ENCODE data around the gene AMN1.

The AMN1 gene

DNA sequence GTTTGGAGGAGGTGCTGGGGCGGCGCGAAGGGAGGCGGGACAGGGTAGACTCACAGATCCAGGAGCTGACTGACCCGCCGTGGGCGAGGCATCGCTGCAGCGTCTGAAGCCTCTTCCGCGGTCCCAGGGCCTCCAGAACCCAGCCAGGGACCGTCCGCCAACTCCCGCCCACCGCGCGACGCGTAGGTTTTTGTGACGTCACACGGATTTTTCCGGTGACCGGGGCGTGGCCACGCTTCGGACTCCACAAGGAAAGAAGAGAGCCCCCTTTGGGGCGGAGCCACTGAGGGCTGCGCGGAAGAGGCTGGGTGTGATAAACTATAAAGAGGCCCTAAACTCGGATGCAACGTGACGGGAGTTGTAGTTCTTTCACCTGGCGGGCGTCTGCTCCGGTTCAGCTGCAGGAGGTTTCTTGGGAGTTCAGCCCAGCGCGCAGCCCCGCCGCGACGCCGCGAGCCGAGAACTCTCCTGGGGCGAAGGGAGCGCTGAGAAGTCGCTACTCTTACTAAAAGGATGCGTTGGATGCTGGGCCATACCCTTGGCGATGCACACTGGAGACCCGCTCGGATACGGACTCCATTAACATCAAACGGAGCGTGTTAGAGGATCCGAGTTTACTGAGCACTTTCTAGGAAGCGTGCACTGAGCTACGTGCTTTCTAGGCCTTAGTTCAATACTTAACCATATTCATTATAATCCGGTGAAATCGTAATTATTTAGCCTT is at the start of gene AMN1 (continued):
- TF ChIP-seq, protein P1, sequence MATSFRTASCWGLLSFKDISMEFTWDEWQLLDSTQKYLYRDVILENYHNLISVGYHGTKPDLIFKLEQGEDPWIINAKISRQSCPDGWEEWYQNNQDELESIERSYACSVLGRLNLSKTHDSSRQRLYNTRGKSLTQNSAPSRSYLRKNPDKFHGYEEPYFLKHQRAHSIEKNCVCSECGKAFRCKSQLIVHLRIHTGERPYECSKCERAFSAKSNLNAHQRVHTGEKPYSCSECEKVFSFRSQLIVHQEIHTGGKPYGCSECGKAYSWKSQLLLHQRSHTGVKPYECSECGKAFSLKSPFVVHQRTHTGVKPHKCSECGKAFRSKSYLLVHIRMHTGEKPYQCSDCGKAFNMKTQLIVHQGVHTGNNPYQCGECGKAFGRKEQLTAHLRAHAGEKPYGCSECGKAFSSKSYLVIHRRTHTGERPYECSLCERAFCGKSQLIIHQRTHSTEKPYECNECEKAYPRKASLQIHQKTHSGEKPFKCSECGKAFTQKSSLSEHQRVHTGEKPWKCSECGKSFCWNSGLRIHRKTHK (tag by site-specific recombination; IDR thresholded peaks at IDR 0.05), result no peak
- TF ChIP-seq ZNF324 (tag by site-specific recombination; IDR thresholded peaks at IDR 0.05) (peak; percentile 75), ZBTB17 (tag by site-specific recombination; IDR thresholded peaks at IDR 0.05) (peak; percentile 98), ZNF785 (tag by site-specific recombination; IDR thresholded peaks at IDR 0.05) (no peak), SALL2 (tag by site-specific recombination; IDR thresholded peaks at IDR 0.05; ENCODE audit: borderline replicate concordance) (no peak), ZNF221 (tag by site-specific recombination; IDR thresholded peaks at IDR 0.05; ENCODE audit: borderline replicate concordance) (no peak), ZNF175 (tag by site-specific recombination; IDR thresholded peaks at IDR 0.05) (no peak), ZNF530 (tag by site-specific recombination; IDR thresholded peaks at IDR 0.05; ENCODE audit: low read depth) (no peak), ZNF174 (tag by site-specific recombination; IDR thresholded peaks at IDR 0.05) (no peak), GLIS1 (tag by site-specific recombination; IDR thresholded peaks at IDR 0.05) (peak; percentile 62), BCL6B (tag by site-specific recombination; IDR thresholded peaks at IDR 0.05) (peak; percentile 98), ZNF558 (tag by site-specific recombination; IDR thresholded peaks at IDR 0.05) (no peak; the same call in 1 of the 2 replicates), ZNF658 (tag by site-specific recombination; IDR thresholded peaks at IDR 0.05) (no peak), ZXDB (tag by site-specific recombination; IDR thresholded peaks at IDR 0.05) (peak; percentile 84), ZNF202 (tag by site-specific recombination; IDR thresholded peaks at IDR 0.05; ENCODE audit: borderline replicate concordance) (no peak), MEIS1 (CRISPR knock-in tag; IDR thresholded peaks at IDR 0.05; ENCODE audit: borderline replicate concordance) (no peak), ZNF610 (tag by site-specific recombination; IDR thresholded peaks at IDR 0.05; ENCODE audit: borderline replicate concordance) (no peak), ZNF670 (tag by site-specific recombination; IDR thresholded peaks at IDR 0.05; ENCODE audit: low read depth) (no peak)
- TF ChIP-seq, protein P2, sequence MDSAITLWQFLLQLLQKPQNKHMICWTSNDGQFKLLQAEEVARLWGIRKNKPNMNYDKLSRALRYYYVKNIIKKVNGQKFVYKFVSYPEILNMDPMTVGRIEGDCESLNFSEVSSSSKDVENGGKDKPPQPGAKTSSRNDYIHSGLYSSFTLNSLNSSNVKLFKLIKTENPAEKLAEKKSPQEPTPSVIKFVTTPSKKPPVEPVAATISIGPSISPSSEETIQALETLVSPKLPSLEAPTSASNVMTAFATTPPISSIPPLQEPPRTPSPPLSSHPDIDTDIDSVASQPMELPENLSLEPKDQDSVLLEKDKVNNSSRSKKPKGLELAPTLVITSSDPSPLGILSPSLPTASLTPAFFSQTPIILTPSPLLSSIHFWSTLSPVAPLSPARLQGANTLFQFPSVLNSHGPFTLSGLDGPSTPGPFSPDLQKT (IDR thresholded peaks at IDR 0.05; ENCODE audit: borderline replicate concordance, low read depth, low read length), result peak; percentile 24; the same call in 1 of the 2 replicates
- TF ChIP-seq, protein P3, sequence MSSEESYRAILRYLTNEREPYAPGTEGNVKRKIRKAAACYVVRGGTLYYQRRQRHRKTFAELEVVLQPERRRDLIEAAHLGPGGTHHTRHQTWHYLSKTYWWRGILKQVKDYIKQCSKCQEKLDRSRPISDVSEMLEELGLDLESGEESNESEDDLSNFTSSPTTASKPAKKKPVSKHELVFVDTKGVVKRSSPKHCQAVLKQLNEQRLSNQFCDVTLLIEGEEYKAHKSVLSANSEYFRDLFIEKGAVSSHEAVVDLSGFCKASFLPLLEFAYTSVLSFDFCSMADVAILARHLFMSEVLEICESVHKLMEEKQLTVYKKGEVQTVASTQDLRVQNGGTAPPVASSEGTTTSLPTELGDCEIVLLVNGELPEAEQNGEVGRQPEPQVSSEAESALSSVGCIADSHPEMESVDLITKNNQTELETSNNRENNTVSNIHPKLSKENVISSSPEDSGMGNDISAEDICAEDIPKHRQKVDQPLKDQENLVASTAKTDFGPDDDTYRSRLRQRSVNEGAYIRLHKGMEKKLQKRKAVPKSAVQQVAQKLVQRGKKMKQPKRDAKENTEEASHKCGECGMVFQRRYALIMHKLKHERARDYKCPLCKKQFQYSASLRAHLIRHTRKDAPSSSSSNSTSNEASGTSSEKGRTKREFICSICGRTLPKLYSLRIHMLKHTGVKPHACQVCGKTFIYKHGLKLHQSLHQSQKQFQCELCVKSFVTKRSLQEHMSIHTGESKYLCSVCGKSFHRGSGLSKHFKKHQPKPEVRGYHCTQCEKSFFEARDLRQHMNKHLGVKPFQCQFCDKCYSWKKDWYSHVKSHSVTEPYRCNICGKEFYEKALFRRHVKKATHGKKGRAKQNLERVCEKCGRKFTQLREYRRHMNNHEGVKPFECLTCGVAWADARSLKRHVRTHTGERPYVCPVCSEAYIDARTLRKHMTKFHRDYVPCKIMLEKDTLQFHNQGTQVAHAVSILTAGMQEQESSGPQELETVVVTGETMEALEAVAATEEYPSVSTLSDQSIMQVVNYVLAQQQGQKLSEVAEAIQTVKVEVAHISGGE (tag by site-specific recombination; conservative IDR thresholded peaks at IDR 0.05; ENCODE audit: low read depth), result peak; percentile 12; the same call in 1 of the 2 replicates
- TF ChIP-seq, protein P4, sequence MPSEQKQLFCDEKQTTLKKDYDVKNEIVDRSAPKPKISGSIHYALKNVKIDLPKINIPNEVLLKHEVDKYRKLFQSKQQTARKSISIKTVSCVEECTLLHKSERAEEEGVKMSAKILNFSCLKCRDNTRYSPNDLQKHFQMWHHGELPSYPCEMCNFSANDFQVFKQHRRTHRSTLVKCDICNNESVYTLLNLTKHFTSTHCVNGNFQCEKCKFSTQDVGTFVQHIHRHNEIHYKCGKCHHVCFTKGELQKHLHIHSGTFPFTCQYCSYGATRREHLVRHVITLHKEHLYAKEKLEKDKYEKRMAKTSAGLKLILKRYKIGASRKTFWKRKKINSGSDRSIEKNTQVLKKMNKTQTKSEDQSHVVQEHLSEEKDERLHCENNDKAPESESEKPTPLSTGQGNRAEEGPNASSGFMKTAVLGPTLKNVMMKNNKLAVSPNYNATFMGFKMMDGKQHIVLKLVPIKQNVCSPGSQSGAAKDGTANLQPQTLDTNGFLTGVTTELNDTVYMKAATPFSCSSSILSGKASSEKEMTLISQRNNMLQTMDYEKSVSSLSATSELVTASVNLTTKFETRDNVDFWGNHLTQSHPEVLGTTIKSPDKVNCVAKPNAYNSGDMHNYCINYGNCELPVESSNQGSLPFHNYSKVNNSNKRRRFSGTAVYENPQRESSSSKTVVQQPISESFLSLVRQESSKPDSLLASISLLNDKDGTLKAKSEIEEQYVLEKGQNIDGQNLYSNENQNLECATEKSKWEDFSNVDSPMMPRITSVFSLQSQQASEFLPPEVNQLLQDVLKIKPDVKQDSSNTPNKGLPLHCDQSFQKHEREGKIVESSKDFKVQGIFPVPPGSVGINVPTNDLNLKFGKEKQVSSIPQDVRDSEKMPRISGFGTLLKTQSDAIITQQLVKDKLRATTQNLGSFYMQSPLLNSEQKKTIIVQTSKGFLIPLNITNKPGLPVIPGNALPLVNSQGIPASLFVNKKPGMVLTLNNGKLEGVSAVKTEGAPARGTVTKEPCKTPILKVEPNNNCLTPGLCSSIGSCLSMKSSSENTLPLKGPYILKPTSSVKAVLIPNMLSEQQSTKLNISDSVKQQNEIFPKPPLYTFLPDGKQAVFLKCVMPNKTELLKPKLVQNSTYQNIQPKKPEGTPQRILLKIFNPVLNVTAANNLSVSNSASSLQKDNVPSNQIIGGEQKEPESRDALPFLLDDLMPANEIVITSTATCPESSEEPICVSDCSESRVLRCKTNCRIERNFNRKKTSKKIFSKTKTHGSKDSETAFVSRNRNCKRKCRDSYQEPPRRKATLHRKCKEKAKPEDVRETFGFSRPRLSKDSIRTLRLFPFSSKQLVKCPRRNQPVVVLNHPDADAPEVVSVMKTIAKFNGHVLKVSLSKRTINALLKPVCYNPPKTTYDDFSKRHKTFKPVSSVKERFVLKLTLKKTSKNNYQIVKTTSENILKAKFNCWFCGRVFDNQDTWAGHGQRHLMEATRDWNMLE (tag by site-specific recombination; conservative IDR thresholded peaks at IDR 0.05; ENCODE audit: low read depth), result 0 out of 2 replicates have a peak, but pooled peaks have one; percentile 39
- TF ChIP-seq, protein P5, sequence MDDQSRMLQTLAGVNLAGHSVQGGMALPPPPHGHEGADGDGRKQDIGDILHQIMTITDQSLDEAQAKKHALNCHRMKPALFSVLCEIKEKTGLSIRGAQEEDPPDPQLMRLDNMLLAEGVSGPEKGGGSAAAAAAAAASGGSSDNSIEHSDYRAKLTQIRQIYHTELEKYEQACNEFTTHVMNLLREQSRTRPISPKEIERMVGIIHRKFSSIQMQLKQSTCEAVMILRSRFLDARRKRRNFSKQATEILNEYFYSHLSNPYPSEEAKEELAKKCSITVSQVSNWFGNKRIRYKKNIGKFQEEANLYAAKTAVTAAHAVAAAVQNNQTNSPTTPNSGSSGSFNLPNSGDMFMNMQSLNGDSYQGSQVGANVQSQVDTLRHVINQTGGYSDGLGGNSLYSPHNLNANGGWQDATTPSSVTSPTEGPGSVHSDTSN (CRISPR knock-in tag; IDR thresholded peaks at IDR 0.05), result no peak
- TF ChIP-seq, protein P6, sequence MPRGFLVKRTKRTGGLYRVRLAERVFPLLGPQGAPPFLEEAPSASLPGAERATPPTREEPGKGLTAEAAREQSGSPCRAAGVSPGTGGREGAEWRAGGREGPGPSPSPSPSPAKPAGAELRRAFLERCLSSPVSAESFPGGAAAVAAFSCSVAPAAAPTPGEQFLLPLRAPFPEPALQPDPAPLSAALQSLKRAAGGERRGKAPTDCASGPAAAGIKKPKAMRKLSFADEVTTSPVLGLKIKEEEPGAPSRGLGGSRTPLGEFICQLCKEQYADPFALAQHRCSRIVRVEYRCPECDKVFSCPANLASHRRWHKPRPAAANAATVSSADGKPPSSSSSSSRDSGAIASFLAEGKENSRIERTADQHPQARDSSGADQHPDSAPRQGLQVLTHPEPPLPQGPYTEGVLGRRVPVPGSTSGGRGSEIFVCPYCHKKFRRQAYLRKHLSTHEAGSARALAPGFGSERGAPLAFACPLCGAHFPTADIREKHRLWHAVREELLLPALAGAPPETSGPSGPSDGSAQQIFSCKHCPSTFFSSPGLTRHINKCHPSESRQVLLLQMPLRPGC (tag by site-specific recombination; IDR thresholded peaks at IDR 0.05), result no peak
